GM18517 (cell line): ENCODE data around the gene SCN10A.

Experiments used
- ATAC-seq: cut with Tn5 transposase; IDR thresholded peaks from one replicate; pipeline ENCODE4 v1.9.1; 2021; ENCODE audit warnings: mild to moderate bottlenecking, moderate library complexity; ENCODE audit not compliant: unreplicated experiment

SCN10A gene

DNA sequence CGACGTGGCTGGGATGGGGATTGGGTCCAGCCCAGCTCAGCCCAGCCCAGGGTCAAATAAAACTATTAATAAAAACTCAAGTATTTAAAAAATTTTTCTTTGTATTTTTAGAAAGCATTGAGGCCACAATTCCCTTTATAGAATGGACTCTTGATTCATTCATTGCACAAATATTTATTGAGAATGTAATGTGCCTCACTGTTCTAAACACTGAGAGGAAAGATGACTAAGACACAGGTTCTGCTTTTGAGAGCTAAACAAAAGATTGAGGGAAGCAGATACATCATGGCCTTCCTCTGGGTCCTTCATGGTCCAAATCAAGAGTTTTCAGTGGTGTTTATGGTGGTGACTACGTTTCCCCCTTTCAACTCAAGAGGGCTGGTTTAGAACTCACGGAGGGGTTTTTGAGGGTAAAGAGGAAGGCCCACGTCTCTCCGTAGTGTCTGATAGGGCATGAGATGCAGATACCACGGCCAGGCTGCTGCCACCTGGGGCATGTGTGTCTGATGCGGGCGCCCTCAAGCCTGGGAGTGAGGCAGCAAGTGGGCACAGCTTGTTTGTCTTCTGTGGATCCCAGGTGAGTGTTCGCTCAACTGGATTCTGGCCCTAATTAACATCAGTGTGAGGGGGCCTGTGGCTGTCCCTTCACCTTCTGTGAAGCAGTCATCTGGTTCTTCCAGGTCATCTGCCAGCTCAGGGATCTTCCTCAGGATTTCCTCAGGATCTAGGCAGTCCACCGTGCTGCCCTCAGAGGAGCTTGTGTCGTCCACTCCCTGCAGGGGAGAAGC is 93.0 kb downstream of the SCN10A start:
- ATAC-seq = no peak

DNA sequence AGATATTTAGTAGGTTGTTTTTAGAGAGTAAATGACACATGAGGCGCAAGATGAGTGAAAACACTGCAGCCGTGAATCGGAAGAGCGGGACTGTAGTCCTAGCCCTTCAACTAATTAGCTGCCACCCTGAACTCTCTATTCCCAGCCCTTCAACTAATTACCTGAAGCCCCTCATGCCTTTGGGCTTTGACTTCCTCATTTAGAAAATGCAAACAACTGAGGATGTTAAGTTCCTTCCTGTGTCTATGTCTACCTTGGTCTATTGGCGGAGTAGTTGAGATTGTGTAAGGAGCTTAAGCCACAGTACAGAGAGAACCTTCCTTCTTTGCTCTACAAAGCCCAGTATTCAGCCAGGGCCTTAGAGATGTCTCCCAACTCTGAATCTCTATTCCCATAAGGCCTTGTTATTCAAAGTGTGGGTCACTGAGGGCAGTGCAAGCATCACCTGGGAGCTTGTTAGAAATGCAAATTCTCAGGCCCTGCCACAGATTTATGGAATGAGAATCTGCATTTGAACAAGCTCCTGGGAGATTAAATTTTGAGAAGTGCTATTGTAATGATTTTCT is 94.7 kb downstream of the SCN10A start:
- ATAC-seq = no peak

DNA sequence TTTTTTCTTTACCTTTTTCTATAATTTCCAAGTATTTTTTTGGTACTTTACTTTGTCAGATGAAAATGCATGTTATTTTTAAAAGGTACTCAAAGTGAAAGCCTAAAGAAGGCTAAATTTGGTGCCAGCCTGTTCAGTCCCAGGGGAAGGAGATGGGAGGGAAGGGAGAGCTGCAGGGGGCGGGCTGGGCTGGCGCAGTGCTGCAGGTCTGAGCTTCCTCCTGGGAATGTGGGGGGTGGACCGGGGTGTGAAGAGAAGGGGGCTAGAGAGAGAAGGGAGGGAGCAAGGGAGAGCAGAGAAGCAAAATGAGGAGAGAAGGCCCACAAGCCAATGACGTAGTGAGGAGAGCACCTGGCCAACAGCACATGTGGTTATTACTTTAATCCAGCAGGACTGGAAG is 95.6 kb downstream of the SCN10A start:
- ATAC-seq = no peak

DNA sequence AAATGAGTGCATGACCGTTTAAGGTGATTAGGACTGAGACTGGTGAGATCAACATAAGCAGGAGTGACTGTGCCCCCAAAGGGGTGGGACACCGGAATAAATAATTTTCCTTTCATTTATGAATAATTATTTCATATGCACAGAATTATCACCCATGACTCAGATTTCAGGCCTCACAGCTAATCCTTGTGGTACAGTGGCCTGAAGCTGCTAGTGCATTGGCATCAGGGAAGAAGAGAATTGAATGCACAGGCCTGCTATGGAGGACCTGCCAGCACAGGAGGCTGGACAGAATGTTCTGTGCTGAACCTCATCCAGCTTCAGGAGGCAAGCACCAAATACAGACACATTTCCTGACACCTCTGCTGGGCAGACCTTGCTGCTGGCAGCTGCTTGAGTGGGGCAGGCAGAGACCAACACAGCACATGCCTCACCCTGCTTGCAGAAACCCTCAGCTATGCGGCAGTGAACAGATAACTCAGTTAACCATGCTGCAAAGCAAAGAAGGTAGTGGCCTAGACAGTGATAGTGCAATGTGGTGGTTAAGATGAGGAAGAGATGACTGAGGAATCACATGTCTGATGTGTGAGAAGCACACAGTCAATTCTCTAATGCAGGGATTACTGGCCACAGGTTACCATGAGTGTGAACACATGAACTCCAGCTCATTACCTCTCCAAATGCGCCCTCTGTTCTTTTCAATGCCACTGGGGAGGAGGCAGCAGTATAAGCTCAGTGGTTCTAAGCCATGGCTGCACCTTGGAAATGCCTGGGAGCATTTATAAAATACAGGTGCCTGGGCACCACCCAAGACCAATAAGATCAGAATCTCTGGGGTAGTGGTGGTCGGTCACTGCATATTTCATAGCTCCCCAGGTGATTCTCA is 98.4 kb downstream of the SCN10A start:
- ATAC-seq = no peak

DNA sequence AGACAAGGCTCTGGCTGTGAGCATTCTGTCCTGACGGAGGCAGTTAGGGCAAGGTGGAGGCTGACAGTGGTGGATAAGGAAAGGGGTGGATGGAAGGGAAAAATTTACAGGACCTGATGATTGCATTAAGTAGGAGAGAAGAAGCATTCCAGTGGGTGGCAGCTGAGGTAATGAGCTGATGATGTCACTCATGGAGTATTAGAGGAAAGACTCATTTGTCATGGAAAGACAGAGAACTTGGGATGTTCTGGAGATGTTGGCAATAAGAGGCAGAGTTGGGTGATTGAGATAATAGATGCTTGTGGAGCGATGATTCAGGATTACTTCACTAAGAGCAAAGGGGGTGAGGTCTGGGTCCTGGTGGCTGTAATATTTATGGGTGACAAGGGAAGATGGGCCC is 102.9 kb downstream of the SCN10A start:
- no peak for ATAC-seq

DNA sequence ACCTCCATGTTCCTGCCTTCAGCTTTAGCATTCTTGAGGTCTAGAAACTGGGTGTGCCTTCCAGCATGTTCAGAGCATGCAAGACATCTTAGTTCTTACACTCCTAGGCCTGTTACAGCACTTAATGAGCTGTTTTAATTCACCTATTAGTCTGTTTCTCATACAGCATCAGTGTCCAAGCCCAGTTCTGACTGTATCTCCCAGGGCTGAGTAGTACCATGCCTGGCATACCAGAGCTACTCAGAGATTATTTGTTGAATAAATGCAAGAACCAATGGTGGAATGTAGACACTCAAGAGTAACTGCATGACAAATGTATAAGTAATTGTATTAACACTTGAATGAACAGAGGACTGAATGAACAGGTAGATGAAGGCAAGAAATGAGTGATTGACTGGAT is 104.7 kb downstream of the SCN10A start:
- no peak for ATAC-seq

DNA sequence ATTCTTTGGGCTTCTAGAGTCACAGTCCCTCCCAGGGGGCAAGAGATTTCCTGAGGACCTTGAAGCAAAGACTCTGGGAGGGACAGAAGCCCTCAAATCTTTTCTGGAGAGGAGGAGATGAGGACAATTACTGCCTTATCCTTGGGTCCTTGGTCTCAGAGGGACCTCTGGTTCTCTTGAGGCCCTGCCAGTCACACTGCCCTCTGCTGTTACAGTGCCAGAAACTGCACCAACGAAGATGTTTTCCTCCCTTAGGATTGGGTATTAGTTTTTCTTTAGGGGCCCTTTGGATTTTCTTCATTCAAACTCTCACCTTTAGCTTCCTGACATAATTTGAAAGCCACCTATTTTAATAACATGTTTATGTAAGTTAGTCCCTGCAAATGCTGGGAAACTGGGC is 108.3 kb downstream of the SCN10A start:
- no peak for ATAC-seq

DNA sequence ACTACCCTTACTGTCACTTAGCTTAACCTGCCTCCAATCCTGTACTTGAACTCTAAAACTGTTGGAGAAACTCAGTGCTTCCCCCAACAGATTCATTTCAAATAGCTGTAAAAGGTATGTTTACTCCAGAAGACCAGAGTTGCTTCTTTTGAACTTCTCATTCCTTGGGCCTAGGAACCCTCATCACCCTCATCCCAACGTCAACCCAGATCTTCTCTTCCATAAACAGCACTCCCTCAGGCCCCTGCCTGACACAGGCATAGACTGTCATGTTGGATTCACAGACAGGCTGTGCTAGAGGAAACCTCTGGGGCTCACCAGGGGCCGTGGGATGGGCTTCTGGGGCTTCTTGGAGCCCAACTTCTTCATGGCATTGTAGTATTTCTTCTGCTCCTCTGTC is 109.1 kb downstream of the SCN10A start:
- ATAC-seq = no peak

DNA sequence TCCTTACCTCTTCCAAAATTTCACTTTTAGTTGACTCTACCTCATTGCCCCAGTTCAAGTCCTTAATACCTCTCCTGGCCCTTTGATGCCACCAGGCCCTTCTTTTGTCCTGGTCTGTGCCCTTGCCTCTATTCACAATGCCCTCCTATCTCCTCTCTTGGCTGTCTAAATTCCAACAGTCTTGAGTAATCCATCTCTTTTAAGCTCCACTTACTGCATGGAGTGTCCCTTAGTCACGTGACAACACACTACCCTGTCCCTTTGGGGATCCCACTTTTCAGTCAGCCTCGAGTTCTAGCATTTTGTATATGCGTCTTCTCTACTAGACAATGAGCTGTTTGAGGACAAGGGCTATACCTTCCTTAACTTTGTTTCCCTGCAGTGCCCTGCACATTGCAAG is 113.8 kb downstream of the SCN10A start:
- no peak for ATAC-seq

DNA sequence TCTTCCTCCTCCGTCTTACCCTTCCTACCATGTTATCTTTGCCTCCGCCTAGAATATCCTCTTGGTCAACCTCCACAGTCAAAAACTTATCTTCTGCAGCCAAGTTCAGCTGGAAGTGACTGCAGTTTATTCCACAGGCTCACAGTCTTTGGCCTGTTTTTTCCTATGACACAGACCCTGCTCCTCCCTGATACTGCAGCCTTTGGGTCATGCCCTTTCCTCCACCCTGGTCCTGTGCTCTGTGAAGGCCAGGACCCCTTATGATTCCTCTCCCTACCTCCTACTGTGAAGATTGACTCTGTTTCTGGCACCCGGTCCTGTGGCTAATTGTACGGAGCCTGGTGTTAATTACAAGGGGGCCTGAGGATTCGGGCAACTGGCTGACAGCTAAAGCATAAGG is 117.3 kb downstream of the SCN10A start:
- ATAC-seq = no peak

DNA sequence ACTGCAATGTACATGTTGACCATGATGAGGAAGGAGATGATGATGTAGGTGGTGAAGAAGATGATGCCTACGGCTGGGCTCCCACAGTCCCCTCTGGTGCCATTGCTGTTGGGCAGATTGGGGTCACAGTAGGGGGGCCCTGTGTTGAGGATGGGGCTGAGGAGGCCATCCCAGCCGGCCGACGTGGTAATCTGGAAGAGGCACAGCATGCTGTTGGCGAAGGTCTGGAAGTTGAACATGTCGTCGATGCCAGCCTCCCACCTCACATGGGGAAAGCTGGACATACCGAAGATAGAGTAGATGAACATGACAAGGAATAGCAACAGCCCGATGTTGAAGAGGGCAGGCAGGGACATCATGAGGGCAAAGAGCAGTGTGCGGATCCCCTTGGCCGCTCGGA is 118.0 kb downstream of the SCN10A start:
- ATAC-seq = no peak

DNA sequence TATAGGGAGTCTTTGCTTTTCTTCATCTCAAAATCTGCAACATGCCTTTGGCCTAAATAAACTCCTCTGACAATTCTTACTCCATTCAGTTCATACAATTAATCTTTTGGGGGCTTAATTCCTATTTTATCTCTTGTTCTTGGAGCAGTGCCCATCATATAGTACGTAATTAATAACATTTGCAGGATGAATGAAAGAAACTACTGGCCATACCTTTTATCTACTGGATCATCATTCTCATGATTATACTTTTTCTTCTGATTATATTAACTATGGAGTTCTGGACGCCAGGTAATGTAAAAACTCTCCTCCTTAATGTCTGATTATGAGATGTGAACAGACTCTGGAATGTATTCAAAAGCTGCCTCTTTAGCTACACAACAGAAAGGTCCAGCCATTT is 120.0 kb downstream of the SCN10A start:
- ATAC-seq = no peak

DNA sequence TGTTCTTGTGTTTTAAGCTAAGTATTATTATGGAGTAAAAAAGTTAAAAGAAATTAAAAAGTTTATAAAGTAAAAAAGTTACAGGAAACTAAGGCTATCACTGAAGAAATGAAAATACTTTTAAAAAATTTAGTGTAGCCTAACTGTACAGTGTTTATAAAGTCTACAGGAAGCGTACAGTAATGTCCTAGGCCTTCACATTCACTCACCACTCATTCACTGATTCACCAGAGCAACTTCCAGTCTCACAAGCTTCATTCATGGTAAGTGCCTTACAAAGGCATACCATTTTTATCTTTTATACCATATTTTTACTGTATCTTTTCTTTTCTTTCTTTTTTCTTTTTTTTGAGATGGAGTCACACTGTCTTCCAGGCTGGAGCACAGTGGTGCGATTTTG is 125.8 kb downstream of the SCN10A start:
- ATAC-seq = no peak

DNA sequence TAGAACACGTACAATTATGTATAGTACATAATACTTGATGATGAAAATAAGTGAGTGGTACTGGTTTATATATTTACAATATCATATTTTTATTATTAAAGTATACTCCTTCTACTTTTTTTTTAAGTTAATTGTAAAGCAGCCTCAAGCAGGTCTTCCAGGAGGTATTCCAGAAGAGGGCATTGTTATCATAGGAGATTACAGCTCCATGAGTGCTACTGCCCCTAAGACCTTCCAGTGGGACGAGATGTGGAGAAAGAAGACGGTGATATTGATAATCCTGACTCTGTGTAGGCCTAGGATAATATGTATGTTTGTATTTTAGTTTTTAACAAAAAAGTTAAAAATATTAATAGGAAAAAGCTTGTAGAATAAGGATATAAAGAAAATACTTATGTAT is 126.2 kb downstream of the SCN10A start:
- ATAC-seq = no peak

DNA sequence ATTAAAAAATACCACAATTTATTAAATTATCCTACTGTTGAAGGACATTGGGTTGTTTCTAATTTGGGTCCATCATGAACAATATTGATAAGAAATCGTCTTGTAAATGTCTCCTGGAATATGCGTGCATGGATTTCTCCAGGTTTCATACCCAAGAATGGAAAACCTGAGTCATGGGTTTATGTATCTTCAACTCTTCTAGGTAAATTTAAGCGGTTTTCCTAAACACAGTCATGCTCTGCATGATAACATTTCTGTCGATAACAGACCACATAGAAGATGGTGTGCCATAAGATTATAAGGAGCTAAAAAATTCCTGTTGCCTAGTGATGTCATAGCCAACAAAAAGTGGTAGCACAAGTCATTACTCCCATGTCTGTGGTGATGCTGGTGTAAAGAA is 126.7 kb downstream of the SCN10A start:
- no peak for ATAC-seq

DNA sequence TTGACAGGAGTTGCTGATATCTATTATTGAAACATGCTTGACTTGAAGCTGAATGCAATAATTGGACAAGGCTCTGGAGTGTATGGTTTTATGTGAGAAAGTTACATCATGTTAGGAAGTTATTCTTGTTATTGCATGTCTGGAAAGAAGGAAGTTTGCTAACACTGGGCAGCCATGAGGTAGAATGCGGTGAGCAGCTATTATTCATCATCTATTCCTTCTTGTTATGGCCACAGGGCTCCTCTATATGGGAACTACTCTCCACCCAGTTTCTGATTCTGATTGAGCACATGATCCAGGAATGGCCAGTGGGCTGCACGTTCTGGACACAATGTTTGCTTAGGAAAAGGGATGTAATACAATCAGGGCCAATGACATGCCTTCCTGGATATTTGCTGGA is 128.7 kb downstream of the SCN10A start:
- no peak for ATAC-seq

DNA sequence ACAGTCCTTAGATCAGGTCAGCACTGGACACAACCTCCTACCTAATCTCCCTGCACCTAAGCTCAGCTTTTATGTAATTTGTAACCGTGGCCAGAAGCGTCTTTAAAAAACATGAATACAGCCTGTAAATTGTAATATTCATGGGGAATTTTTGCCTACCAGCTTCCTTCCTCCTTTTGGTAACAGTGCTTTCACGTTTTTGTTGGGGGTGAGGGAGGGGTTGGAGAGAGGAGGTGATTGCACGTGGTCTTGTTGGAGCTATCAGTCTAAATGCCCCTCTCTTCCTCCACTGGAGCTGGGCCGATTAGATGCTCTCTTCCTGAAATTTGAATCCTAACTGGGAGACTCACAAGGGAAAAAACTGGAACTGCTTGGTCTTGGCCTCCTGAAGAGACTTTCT is 131.5 kb downstream of the SCN10A start:
- no peak for ATAC-seq

DNA sequence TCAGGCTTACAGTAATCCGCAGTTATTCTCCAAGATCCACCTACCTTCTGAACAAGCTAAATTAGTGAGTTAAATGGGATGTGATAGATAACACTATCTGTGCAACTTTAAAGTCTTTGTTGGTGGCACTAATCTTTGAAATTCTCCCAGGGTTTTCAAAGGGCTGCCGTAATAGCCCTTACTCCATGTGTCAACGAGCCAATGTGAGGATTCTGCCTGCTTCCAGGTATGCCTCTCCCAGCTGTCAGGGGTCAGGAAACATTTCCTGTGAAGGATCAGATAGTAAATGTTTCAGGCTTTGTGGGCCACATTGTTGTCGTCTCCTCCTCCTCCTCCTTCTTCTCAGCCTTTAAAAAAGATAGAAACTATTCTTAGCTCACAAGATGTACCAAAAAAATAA is 146.3 kb downstream of the SCN10A start:
- ATAC-seq = no peak

DNA sequence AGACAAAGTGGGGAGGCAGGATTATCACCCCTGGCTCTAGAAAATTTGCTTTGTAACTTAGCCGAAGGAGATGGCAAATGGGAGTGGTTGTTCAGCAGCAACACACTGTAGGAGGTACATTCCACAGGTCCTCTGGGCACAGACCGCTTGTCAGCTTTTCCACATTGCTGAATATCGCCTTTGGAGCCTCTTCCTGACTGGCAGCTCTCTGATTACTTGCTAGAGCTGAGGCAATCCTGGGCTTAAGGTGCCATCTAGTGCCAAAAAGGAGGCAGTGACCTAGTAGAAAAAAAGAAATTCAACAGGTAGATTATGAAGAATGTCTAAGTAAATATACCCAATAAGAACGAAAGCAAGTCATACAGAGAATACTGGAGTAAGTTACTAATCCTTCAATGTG is 153.5 kb downstream of the SCN10A start:
- no peak for ATAC-seq

DNA sequence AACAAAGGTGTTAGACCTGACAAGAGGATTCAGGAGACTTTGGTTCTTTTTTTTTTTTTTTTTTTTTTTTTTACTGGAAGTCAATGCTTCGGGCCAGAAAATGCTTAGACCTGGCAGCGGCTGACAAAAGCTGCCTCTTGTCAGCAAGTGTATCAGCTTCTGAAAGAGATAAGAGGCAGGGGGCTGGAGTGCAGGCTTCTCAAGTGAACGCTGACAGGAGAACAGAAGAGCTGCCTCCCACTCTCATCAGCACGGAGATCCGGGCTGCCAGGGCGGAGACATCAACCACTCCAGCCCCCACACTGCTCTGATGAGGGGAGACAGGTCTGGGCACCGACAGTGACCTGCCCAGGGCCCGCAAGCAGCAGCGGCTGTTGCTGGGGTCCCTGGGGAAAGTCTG is 157.2 kb downstream of the SCN10A start:
- no peak for ATAC-seq

DNA sequence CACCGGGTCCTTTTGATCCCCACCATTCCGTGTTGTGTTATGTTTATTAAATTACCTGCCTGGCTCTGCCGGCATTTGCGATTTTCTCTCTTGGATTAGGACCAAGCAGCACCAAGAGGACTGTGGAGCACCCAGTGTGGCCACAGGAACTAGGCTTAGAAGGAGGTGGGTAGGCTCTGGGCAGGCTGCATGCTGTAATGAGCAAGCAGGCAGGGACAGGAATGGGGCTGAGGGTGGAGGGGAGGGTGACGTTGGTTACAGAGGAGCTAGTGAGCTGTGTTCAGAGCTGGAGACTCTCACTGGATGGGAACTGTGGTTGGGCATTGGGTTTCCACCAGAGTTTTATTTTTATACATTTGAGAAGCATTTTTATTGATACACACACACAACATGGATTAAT is 158.6 kb downstream of the SCN10A start:
- no peak for ATAC-seq

DNA sequence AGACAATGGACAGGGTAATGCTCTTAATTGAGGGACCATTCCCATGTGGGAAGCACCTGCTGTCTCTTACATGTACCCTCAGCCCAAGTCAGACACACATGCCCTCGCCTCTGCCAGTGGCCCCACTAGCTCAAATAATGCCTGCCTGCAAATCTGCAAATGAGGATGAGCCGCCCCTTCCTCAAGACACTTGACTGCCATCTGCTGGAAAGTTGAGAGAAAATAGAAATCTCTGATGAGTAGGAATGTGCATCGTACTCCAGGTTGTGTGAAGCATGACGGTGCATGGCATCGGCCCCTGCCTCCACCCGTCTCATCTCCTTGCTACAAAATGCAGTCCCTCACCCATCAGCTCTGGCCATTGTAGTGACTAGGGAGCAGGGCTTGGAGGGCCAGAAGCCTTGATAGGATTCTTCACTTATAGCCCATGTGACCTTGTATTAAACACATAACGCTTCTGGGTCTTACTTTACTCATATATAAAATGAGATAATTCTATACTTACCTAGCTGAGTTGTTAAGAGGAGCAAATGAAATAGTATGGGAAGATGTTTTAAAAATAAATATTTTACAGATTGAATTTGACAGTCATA is 160.2 kb downstream of the SCN10A start:
- no peak for ATAC-seq
